GM23338 (cell line): Measurements from ENCODE around the gene ZFP36L1. TPM values are rescaled to one million over a fixed set of nuclear protein-coding genes. Genes with fewer than 3 reads are reported as not detected.

Experiments used
- ATAC-seq: fragments of 200-7000 bp; cut with Tn5 transposase; 3 replicates; pipeline ENCODE4 v1.9.1; 2020
- DNase-seq: peaks from one replicate; pipeline ENCODE4 v3.0.0-alpha.2; 2015; ENCODE audit warnings: low spot score
- H2AFZ ChIP-seq: fragments of 200-600 bp; sonication (generic); 2 replicates; pipeline ENCODE4 v1.8.0; 2016; ENCODE audit warnings: antibody characterized with exemption, mild to moderate bottlenecking, moderate library complexity
- H3F3A ChIP-seq: fragments of 200-600 bp; sonication (generic); replicated peaks from 2 replicates; pipeline ENCODE4 v1.8.0; 2017; ENCODE audit warnings: antibody characterized with exemption, mixed run types, low read depth
- H3K27ac ChIP-seq: fragments of 200-600 bp; sonication (generic); 2 replicates; pipeline ENCODE4 v1.6.1; 2016; ENCODE audit warnings: low read depth
- H3K27me3 ChIP-seq: fragments of 200-600 bp; sonication (generic); 2 replicates; pipeline ENCODE4 v1.8.0; 2016; ENCODE audit warnings: mild to moderate bottlenecking, mixed run types, moderate library complexity; ENCODE audit not compliant: insufficient read depth
- H3K36me3 ChIP-seq: fragments of 200-600 bp; sonication (generic); 2 replicates; pipeline ENCODE4 v1.8.0; 2016; ENCODE audit warnings: mild to moderate bottlenecking; ENCODE audit not compliant: insufficient read depth
- H3K4me1 ChIP-seq: fragments of 200-600 bp; sonication (generic); 2 replicates; pipeline ENCODE4 v1.8.0; 2016; ENCODE audit warnings: mild to moderate bottlenecking, moderate library complexity; ENCODE audit not compliant: insufficient read depth
- H3K4me2 ChIP-seq: fragments of 200-600 bp; sonication (generic); 2 replicates; pipeline ENCODE4 v1.7.1; 2017; ENCODE audit warnings: mixed run types
- H3K4me3 ChIP-seq: fragments of 200-600 bp; sonication (generic); 2 replicates; pipeline ENCODE4 v1.6.1; 2016; ENCODE audit warnings: mixed run types
- H3K79me2 ChIP-seq: fragments of 200-600 bp; sonication (generic); replicated peaks from 2 replicates; pipeline ENCODE4 v1.8.0; 2017; ENCODE audit warnings: mild to moderate bottlenecking; ENCODE audit not compliant: insufficient read depth
- H3K9me2 ChIP-seq: fragments of 200-600 bp; sonication (generic); 2 replicates; pipeline ENCODE4 v1.8.0; 2017; ENCODE audit not compliant: insufficient read depth
- H4K20me1 ChIP-seq: fragments of 200-600 bp; sonication (generic); replicated peaks from 2 replicates; pipeline ENCODE4 v1.8.0; 2017; ENCODE audit warnings: mild to moderate bottlenecking; ENCODE audit not compliant: insufficient read depth
- H3K27ac Mint-ChIP-seq: 2 replicates; pipeline ENCODE4 v1.8.0; 2020; ENCODE audit warnings: inconsistent platforms, mild to moderate bottlenecking, moderate library complexity, mixed read lengths
- H3K27me3 Mint-ChIP-seq: 3 replicates; pipeline ENCODE4 v1.8.0; 2022; ENCODE audit warnings: low read depth, mild to moderate bottlenecking, moderate library complexity, mixed read lengths, inconsistent platforms; ENCODE audit not compliant: insufficient read depth, poor library complexity
- H3K36me3 Mint-ChIP-seq: 3 replicates; pipeline ENCODE4 v1.8.0; 2021; ENCODE audit warnings: low read depth, mild to moderate bottlenecking, inconsistent platforms, moderate library complexity, mixed read lengths
- H3K4me1 Mint-ChIP-seq: 3 replicates; pipeline ENCODE4 v1.8.0; 2020; ENCODE audit warnings: mild to moderate bottlenecking, inconsistent platforms, mixed read lengths
- H3K4me3 Mint-ChIP-seq: 3 replicates; pipeline ENCODE4 v1.8.0; 2021; ENCODE audit warnings: moderate library complexity, mild to moderate bottlenecking, inconsistent platforms, mixed read lengths
- H3K9me3 Mint-ChIP-seq: 3 replicates; pipeline ENCODE4 v1.8.0; 2020; ENCODE audit warnings: moderate library complexity, mild to moderate bottlenecking, inconsistent platforms, mixed read lengths
- NANOG ChIP-seq: IDR thresholded peaks from 2 replicates; pipeline ENCODE4 v1.6.1; 2016; ENCODE audit warnings: antibody characterized with exemption, borderline replicate concordance
- POLR2AphosphoS5 ChIP-seq: IDR thresholded peaks from 2 replicates; pipeline ENCODE4 v1.6.1; 2016; ENCODE audit warnings: antibody characterized with exemption, low read depth
- STAT1 ChIP-seq: IDR thresholded peaks from one replicate; pipeline ENCODE4 v1.6.1; 2016; ENCODE audit warnings: antibody characterized with exemption; ENCODE audit not compliant: unreplicated experiment
- ZNF114 ChIP-seq: fragments of 250-450 bp; sonication (Bioruptor Pico); IDR thresholded peaks from 2 replicates; pipeline ENCODE4 v1.5.0; 2020; ENCODE audit warnings: mild to moderate bottlenecking, moderate library complexity
- ZNF331 ChIP-seq: fragments of 250-450 bp; sonication (Bioruptor Pico); IDR thresholded peaks from 2 replicates; pipeline ENCODE4 v1.5.0; 2020; ENCODE audit warnings: low read depth, mild to moderate bottlenecking, moderate library complexity
- polyA plus RNA-seq: library from polyadenylated mRNA; unstranded; fragments of >200 nt; fragmentation: Nextera tagmentation; extraction: Ambion mirVana; gene quantifications from 2 replicates; pipeline ENCODE4 v1.2.1, GENCODE V29; 2016
- total RNA-seq: library from RNA; depleted of rRNA; stranded (reverse); fragments of >200 nt; shearing (Covaris generic); gene quantifications from 2 replicates; pipeline ENCODE4 v1.2.3, GENCODE V29; 2014
- TF ChIP-seq, protein P1 (sequence below), 2 experiments: fragments of 200-600 bp in 1 of 2; sonication (generic) in 1 of 2; conservative IDR thresholded peaks; 2 replicates each; pipeline versions ENCODE4 v1.5.1 to v1.6.1; 2016 to 2017; ENCODE audit warnings: antibody characterized with exemption in 2 of 2, low read depth in 2 of 2, mild to moderate bottlenecking in 2 of 2, moderate library complexity in 1 of 2
- TF ChIP-seq, protein P2 (sequence below): fragments of 250-450 bp; sonication (Bioruptor Pico); IDR thresholded peaks from 2 replicates; pipeline ENCODE4 v1.5.0; 2020; ENCODE audit warnings: mild to moderate bottlenecking, moderate library complexity

Gene ZFP36L1
- total and polyA plus RNA-seq, 2 experiments from 2014 or later: 148 to 382 TPM

DNA sequence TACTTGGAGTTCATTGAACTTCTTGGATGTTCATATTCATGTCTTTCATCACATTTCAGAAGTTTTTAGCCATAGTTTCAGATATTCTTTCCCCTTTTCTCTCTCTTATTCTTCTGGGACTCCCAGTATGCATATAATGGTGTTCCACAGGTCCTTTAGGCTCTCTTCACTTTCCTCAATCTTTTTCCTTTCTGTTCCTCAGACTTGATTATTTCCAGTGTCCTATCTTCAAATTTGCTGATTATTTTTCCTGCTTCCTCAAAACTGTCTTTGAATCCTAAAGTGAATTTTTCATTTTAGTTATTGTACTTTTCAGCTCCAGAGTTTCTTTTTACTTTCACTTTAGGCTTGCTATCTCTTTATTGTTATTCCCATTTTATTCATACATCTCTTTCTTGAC lies 8.8 kb upstream of the ZFP36L1 start (continued):
- TF ChIP-seq, protein P1, sequence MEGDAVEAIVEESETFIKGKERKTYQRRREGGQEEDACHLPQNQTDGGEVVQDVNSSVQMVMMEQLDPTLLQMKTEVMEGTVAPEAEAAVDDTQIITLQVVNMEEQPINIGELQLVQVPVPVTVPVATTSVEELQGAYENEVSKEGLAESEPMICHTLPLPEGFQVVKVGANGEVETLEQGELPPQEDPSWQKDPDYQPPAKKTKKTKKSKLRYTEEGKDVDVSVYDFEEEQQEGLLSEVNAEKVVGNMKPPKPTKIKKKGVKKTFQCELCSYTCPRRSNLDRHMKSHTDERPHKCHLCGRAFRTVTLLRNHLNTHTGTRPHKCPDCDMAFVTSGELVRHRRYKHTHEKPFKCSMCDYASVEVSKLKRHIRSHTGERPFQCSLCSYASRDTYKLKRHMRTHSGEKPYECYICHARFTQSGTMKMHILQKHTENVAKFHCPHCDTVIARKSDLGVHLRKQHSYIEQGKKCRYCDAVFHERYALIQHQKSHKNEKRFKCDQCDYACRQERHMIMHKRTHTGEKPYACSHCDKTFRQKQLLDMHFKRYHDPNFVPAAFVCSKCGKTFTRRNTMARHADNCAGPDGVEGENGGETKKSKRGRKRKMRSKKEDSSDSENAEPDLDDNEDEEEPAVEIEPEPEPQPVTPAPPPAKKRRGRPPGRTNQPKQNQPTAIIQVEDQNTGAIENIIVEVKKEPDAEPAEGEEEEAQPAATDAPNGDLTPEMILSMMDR (conservative IDR thresholded peaks at IDR 0.05; ENCODE audit: low read depth in 2 of 2): no peak
- TF ChIP-seq ZNF331 (CRISPR knock-in tag) (no peak), ZNF114 (no peak)

DNA sequence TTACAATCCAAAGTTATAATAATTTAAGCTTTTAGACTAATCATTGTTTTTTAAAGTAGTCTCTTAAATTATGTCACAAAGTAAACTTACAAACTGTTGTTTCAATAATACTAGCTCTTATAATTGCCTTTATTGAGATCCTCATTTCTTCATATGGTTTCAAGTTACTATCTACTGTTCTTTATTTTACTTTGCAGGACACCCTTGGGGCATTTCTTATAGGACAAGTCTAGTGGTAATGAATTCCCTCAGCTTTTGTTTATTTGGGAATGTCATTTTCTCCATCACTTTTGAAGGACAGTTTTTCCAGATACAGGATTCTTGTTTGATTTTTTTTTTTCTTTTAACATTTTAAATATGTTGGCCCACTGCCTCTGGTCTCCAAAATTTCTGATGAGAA lies 8.1 kb upstream of the ZFP36L1 start:
- Histone ChIP-seq H3K4me1 (peaks cover 15% of the 10 kb centered on the region), H2AFZ (no peak overlapping the region), H3K79me2 (no peaks in the 10 kb centered on the region), H3K27ac (no peak overlapping the region), H3K9me2 (no peaks in the 10 kb centered on the region), H3K27me3 (no peaks in the 10 kb centered on the region), H4K20me1 (no peaks in the 10 kb centered on the region), H3K4me3 (no peak overlapping the region), H3K4me2 (no peak overlapping the region), H3K36me3 (no peaks in the 10 kb centered on the region), H3F3A (peaks cover 8% of the 10 kb centered on the region)
- ATAC-seq (no peak), DNase-seq (no peak)
- no peak overlapping the region for H3K4me3 Mint-ChIP-seq
- TF ChIP-seq STAT1 (no peak), NANOG (no peak), ZNF331 (CRISPR knock-in tag) (no peak), POLR2AphosphoS5 (no peak)
- TF ChIP-seq, protein P1 (conservative IDR thresholded peaks at IDR 0.05; ENCODE audit: low read depth in 2 of 2): no peak
- TF ChIP-seq, protein P2, sequence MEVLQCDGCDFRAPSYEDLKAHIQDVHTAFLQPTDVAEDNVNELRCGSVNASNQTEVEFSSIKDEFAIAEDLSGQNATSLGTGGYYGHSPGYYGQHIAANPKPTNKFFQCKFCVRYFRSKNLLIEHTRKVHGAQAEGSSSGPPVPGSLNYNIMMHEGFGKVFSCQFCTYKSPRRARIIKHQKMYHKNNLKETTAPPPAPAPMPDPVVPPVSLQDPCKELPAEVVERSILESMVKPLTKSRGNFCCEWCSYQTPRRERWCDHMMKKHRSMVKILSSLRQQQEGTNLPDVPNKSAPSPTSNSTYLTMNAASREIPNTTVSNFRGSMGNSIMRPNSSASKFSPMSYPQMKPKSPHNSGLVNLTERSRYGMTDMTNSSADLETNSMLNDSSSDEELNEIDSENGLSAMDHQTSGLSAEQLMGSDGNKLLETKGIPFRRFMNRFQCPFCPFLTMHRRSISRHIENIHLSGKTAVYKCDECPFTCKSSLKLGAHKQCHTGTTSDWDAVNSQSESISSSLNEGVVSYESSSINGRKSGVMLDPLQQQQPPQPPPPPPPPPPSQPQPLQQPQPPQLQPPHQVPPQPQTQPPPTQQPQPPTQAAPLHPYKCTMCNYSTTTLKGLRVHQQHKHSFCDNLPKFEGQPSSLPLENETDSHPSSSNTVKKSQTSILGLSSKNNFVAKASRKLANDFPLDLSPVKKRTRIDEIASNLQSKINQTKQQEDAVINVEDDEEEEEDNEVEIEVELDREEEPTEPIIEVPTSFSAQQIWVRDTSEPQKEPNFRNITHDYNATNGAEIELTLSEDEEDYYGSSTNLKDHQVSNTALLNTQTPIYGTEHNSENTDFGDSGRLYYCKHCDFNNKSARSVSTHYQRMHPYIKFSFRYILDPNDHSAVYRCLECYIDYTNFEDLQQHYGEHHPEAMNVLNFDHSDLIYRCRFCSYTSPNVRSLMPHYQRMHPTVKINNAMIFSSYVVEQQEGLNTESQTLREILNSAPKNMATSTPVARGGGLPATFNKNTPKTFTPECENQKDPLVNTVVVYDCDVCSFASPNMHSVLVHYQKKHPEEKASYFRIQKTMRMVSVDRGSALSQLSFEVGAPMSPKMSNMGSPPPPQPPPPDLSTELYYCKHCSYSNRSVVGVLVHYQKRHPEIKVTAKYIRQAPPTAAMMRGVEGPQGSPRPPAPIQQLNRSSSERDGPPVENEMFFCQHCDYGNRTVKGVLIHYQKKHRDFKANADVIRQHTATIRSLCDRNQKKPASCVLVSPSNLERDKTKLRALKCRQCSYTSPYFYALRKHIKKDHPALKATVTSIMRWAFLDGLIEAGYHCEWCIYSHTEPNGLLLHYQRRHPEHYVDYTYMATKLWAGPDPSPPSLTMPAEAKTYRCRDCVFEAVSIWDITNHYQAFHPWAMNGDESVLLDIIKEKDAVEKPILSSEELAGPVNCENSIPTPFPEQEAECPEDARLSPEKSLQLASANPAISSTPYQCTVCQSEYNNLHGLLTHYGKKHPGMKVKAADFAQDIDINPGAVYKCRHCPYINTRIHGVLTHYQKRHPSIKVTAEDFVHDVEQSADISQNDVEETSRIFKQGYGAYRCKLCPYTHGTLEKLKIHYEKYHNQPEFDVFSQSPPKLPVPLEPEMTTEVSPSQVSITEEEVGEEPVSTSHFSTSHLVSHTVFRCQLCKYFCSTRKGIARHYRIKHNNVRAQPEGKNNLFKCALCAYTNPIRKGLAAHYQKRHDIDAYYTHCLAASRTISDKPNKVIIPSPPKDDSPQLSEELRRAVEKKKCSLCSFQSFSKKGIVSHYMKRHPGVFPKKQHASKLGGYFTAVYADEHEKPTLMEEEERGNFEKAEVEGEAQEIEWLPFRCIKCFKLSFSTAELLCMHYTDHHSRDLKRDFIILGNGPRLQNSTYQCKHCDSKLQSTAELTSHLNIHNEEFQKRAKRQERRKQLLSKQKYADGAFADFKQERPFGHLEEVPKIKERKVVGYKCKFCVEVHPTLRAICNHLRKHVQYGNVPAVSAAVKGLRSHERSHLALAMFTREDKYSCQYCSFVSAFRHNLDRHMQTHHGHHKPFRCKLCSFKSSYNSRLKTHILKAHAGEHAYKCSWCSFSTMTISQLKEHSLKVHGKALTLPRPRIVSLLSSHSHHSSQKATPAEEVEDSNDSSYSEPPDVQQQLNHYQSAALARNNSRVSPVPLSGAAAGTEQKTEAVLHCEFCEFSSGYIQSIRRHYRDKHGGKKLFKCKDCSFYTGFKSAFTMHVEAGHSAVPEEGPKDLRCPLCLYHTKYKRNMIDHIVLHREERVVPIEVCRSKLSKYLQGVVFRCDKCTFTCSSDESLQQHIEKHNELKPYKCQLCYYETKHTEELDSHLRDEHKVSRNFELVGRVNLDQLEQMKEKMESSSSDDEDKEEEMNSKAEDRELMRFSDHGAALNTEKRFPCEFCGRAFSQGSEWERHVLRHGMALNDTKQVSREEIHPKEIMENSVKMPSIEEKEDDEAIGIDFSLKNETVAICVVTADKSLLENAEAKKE: no peak
- H3K9me3 Mint-ChIP-seq: peaks cover 38% of the 10 kb centered on the region
- H3K4me1 Mint-ChIP-seq: peaks cover 26% of the 10 kb centered on the region
- H3K27me3 Mint-ChIP-seq: peaks cover 14% of the 10 kb centered on the region
- H3K27ac Mint-ChIP-seq: no peak overlapping the region
- H3K36me3 Mint-ChIP-seq: peaks cover 50% of the 10 kb centered on the region
